HEK293T (cell line): ENCODE results near the gene BTNL8.

ENCODE experiments used
- CTCF ChIA-PET: fragments of 350-600 bp; formaldehyde crosslinking; extraction: SDS; loops from one replicate; lab custom pipeline; 2021; ENCODE audit warnings: antibody characterized with exemption, inconsistent platforms; lab: Yijun Ruan, JAX
- POLR2A ChIA-PET: fragments of 350-600 bp; formaldehyde crosslinking; extraction: SDS; loops from one replicate; lab custom pipeline; 2020; ENCODE audit warnings: antibody characterized with exemption, inconsistent platforms; lab: Yijun Ruan, JAX
- DNase-seq: peaks from one replicate; pipeline ENCODE4 v3.0.0; 2012; ENCODE audit warnings: mixed read lengths; ENCODE audit errors: extremely low spot score
- ARNT ChIP-seq: fragments of 450-650 bp; IDR thresholded peaks from 2 replicates; pipeline ENCODE4 v1.6.1; 2017; ENCODE audit warnings: mild to moderate bottlenecking
- BHLHE40 ChIP-seq: fragments of 450-650 bp; IDR thresholded peaks from 2 replicates; pipeline ENCODE4 v1.6.1; 2016; ENCODE audit warnings: mild to moderate bottlenecking, moderate library complexity, borderline replicate concordance
- CTBP1 ChIP-seq: fragments of 450-650 bp; IDR thresholded peaks from 2 replicates; pipeline ENCODE4 v1.6.1; 2016; ENCODE audit warnings: borderline replicate concordance
- ELF4 ChIP-seq: fragments of 450-650 bp; IDR thresholded peaks from 2 replicates; pipeline ENCODE4 v1.6.1; 2017; ENCODE audit warnings: antibody characterized with exemption
- FOXA1 ChIP-seq: fragments of 450-650 bp; IDR thresholded peaks from 2 replicates; pipeline ENCODE4 v1.6.1; 2016; ENCODE audit warnings: mild to moderate bottlenecking
- FOXK2 ChIP-seq: fragments of 450-650 bp; IDR thresholded peaks from 2 replicates; pipeline ENCODE4 v1.6.1; 2016; ENCODE audit warnings: mild to moderate bottlenecking
- FOXM1 ChIP-seq: fragments of 450-650 bp; IDR thresholded peaks from 2 replicates; pipeline ENCODE4 v1.6.1; 2017; ENCODE audit warnings: mild to moderate bottlenecking, borderline replicate concordance
- HDGF ChIP-seq: fragments of 450-650 bp; IDR thresholded peaks from 2 replicates; pipeline ENCODE4 v1.6.1; 2017; ENCODE audit warnings: antibody characterized with exemption, borderline replicate concordance
- L3MBTL2 ChIP-seq: fragments of 450-650 bp; conservative IDR thresholded peaks from 2 replicates; pipeline ENCODE4 v1.6.1; 2016; ENCODE audit warnings: mild to moderate bottlenecking
- LEF1 ChIP-seq: fragments of 450-650 bp; IDR thresholded peaks from 2 replicates; pipeline ENCODE4 v1.6.1; 2017; ENCODE audit warnings: mild to moderate bottlenecking, borderline replicate concordance
- NFRKB ChIP-seq: fragments of 450-650 bp; IDR thresholded peaks from 2 replicates; pipeline ENCODE4 v1.6.1; 2016; ENCODE audit warnings: mild to moderate bottlenecking, moderate library complexity
- SP1 ChIP-seq: fragments of 450-650 bp; IDR thresholded peaks from 2 replicates; pipeline ENCODE4 v1.6.1; 2017
- SUZ12 ChIP-seq: fragments of 450-650 bp; IDR thresholded peaks from 2 replicates; pipeline ENCODE4 v1.6.1; 2016; ENCODE audit warnings: mild to moderate bottlenecking
- TARDBP ChIP-seq: fragments of 450-650 bp; IDR thresholded peaks from 2 replicates; pipeline ENCODE4 v1.6.1; 2016
- ZNF384 ChIP-seq: fragments of 450-650 bp; IDR thresholded peaks from 2 replicates; pipeline ENCODE4 v1.6.1; 2016
- TF ChIP-seq, protein P1 (sequence below): fragments of 450-650 bp; IDR thresholded peaks from 2 replicates; pipeline ENCODE4 v1.6.1; 2016

BTNL8 gene

DNA sequence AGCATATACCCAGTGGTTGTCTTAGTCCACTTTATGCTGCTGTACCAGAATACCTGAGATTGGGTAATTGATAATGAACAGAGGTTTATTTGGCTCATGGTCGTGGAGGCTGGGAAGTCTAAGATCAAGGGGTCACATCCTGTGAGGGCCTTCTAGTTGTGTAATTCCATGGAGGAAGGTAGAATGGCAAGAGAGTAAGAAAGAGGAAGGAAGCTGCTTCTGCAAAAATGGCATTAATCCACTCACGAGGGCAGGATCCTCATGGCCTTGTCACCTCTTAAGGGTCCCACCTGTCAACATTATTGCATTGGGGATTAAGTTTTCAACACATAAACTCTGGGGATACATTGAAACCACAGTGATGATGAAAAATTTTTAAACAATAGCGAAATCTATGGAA lies 17.0 kb downstream of the BTNL8 start:
- TF ChIP-seq ARNT (no peak), NFRKB (no peak), CTBP1 (no peak), BHLHE40 (no peak), FOXM1 (no peak), L3MBTL2 (no peak), ZNF384 (no peak), SUZ12 (no peak), FOXA1 (no peak), ELF4 (no peak)
- TF ChIP-seq, protein P1, sequence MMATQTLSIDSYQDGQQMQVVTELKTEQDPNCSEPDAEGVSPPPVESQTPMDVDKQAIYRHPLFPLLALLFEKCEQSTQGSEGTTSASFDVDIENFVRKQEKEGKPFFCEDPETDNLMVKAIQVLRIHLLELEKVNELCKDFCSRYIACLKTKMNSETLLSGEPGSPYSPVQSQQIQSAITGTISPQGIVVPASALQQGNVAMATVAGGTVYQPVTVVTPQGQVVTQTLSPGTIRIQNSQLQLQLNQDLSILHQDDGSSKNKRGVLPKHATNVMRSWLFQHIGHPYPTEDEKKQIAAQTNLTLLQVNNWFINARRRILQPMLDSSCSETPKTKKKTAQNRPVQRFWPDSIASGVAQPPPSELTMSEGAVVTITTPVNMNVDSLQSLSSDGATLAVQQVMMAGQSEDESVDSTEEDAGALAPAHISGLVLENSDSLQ: no peak
- DNase-seq: no peak
- CTCF ChIA-PET: no interaction called here
- POLR2A ChIA-PET: no interaction called here

DNA sequence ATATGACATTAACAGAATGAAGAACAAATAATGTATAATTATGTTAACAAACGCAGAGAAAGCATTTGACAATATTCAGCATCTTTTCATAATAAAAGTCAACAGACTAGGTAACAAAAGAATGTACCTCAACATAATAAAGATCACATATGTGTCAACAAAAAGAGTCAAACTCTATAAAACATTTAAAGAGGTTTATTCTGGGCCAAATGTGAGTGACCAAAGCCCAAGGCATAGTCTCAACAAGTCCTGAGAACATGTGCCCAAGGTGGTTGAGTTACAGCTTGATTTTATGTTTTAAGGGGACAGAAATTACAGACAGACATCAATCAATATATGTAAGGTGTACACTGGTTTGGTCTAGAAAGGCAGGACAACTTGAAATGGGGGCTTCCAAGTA lies 19.4 kb downstream of the BTNL8 start:
- POLR2A ChIA-PET: no interaction called here
- DNase-seq: no peak
- no peak for TF ChIP-seq ELF4
- no peak for TF ChIP-seq LEF1
- no peak for TF ChIP-seq FOXM1
- TF ChIP-seq FOXA1: no peak
- TF ChIP-seq FOXK2: no peak
- TF ChIP-seq ARNT: no peak
- TF ChIP-seq L3MBTL2: no peak
- TF ChIP-seq ZNF384: no peak
- TF ChIP-seq SUZ12: no peak
- TF ChIP-seq CTBP1: no peak
- no peak for TF ChIP-seq TARDBP
- TF ChIP-seq NFRKB: no peak
- TF ChIP-seq BHLHE40: no peak
- TF ChIP-seq, protein P1: no peak
- TF ChIP-seq SP1: no peak
- TF ChIP-seq HDGF: no peak
- CTCF ChIA-PET: no interaction called here

DNA sequence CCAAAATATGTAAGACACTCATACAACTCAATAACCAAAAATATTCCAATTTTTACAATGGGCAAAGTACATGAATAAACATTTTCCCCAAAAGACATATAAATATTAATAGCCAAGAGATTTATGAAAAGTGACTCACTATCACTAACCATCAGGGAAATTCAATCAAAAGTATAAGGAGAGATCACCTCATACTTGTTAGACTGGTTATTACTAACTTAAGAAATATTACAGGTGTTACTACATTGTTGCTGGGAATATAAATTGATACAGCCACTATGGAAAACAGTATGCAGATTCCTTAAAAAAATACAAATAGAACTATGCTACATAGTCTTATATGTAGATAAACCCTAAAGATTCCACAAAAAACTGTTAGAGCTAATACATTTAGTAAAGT lies 21.8 kb downstream of the BTNL8 start:
- TF ChIP-seq FOXA1: no peak
- no peak for TF ChIP-seq NFRKB
- no peak for TF ChIP-seq ELF4
- TF ChIP-seq HDGF: no peak
- TF ChIP-seq SP1: no peak
- TF ChIP-seq FOXK2: no peak
- no peak for TF ChIP-seq ARNT
- no peak for TF ChIP-seq LEF1
- no peak for TF ChIP-seq ZNF384
- no peak for TF ChIP-seq CTBP1
- no peak for TF ChIP-seq L3MBTL2
- TF ChIP-seq, protein P1: no peak
- TF ChIP-seq TARDBP: no peak
- TF ChIP-seq SUZ12: no peak
- no peak for TF ChIP-seq FOXM1
- TF ChIP-seq BHLHE40: no peak
- no peak for DNase-seq
- POLR2A ChIA-PET: no interaction called here
- CTCF ChIA-PET: no interaction called here

DNA sequence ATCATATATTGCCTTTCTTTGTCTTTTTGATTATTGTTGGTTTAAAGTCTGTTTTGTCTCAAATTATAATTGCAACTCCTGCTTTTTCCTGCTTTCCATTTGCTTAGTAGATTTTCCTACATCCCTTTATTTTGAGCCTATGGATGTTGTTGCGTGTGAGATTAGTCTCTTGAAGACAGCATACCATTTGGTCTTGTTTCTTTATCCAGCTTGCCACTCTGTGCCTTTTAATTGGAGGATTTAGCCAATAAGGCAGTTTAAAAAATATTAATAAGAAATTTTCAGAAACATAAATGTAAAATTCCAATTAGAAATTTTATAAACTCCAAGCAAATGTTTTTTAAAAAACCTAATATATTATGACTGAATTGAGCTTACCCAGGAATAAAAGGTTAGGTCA lies 24.0 kb downstream of the BTNL8 start:
- ChIA-PET CTCF (no interaction called here), POLR2A (no interaction called here)
- DNase-seq: no peak
- TF ChIP-seq ZNF384 (no peak), SUZ12 (no peak), FOXA1 (no peak), SP1 (no peak)

DNA sequence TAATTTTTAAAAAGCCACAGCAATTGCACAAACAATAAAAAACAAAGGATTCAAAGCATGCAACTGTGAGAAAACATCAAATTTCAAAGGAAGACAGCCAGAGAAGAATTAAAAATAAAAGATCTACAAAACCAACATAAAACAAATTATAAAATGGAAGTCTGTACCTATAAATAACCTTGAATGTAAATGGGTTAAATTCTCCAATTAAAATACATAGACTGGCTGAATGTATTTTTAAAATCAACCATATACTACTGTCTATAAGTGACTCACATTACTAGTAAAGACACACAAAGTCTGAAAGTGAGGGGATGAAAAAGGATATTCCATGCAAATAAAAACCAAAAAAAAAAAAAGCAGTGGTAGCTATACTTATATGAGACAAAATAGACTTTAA lies 33.7 kb downstream of the BTNL8 start:
- TF ChIP-seq, protein P1: no peak
- TF ChIP-seq FOXA1 (no peak), NFRKB (no peak)
- no peak for DNase-seq
- CTCF ChIA-PET: no interaction called here
- POLR2A ChIA-PET: no interaction called here

DNA sequence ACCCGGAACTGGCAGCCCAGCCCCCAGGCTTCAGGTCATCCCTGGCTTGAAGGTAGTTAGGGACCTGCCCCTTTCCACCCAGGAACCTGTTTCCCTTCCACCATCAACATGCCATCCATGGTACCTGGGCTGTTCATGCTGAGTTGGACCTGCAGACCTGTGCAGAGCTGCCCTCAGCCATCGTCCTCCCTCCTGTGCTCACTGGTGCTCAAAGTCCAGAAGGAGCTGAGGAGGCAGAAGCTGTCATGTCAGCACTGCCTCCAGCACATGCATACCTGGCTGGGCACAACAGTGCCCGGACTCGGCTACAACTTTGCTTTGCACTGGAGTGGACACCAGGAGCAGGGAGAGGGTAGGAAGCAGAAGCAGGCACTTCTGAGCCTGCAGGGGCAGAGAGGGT lies 36.2 kb downstream of the BTNL8 start:
- ChIA-PET POLR2A (no interaction called here), CTCF (no interaction called here)
- no peak for DNase-seq
- TF ChIP-seq TARDBP (no peak), SUZ12 (no peak), L3MBTL2 (no peak), NFRKB (no peak), BHLHE40 (no peak), FOXA1 (no peak), ELF4 (no peak), FOXK2 (no peak)

DNA sequence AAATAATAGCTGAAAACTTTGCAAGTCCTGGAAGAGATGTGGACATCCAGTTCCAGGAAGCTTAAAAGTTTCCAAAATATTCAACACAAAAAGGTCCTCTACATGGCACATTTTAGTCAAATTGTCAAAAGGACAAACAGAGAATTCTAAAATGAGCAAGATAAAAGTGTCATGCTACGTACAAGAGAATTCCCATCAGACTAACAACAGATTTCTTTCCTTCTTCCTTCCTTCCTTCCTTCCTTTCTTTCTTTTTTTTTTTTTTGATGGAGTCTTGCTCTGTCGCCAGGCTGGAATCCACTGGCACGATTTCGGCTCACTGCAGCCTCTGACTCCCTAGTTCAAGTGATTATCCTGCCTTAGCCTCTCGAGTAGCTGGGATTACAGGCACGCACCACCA lies 39.3 kb downstream of the BTNL8 start:
- DNase-seq: no peak
- no peak for TF ChIP-seq ZNF384
- no peak for TF ChIP-seq FOXM1
- no peak for TF ChIP-seq ARNT
- TF ChIP-seq NFRKB: no peak
- no peak for TF ChIP-seq CTBP1
- TF ChIP-seq SUZ12: no peak
- no peak for TF ChIP-seq LEF1
- no peak for TF ChIP-seq TARDBP
- TF ChIP-seq, protein P1: no peak
- no peak for TF ChIP-seq ELF4
- POLR2A ChIA-PET: no interaction called here
- CTCF ChIA-PET: no interaction called here
